Activated effector memory CD4-positive, alpha-beta T cell treated with anti-CD3 and anti-CD28 coated beads, Interleukin-2, amount 50 U/mL, for 16 hours (primary cell): ENCODE results near the gene SIAH2.
"Not testable (repeated sequence)": the region's sequence is repeated elsewhere in the genome, so short reads cannot be mapped to it uniquely, and the experiment has no call there.

Experiments
- DNase-seq: peaks from one replicate; pipeline ENCODE4 v3.0.0-alpha.2; 2020

Gene SIAH2, protein sequence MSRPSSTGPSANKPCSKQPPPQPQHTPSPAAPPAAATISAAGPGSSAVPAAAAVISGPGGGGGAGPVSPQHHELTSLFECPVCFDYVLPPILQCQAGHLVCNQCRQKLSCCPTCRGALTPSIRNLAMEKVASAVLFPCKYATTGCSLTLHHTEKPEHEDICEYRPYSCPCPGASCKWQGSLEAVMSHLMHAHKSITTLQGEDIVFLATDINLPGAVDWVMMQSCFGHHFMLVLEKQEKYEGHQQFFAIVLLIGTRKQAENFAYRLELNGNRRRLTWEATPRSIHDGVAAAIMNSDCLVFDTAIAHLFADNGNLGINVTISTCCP

GRCh38 chr3:150763122-150763840, at the start of gene SIAH2:
SIAH2 (minus strand) TSS chr3:150763169; CDS start chr3:150762849, 320 bp downstream.
- peak; percentile 97 for DNase-seq

- DNase-seq = no peak
These were observed 49.0 kb upstream of the SIAH2 start for GRCh38 chr3:150811984-150812383.

DNA sequence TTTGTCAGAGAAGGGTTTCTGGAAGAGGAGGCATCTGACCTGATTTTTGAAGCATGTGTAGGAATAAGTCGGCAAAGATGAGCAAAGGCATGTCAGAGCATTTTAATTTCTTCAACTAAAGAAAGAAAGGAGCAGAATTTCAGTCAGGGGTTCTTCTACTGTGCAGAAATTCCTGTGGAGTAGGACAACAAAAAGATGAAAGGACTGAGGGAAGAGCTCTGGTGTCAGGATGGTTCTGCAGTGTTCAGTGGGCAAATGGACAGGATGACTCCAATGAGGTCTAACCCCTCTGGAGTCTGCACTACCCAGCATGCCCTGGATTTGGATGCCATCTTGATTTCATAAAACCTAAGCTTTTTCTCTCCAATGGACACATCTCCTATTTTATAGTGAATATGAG, 47.7 kb upstream of the SIAH2 start:
- DNase-seq = no peak

GRCh38 chr3:150806185-150806835, 43.3 kb upstream of the SIAH2 start:
- DNase-seq = no peak

DNA sequence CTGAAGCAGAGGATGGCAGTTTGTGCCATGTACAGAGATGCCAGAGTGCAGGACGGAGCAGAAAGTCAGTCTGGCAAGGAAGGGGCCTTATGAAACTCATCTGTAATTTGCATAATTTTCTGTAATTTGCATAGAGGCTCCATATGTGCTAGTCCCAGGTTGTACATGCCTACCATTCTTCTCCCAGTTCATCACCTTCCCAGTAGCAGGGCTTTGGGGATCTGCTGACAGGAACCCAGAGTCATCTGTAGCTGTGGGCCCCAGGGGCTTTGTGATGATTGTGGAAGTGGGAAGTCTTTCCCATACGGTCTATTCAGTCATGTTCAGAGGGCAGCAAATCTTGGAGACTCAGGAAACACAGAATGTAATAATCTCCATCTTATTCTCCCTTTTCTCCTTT, 42.4 kb upstream of the SIAH2 start:
- no peak for DNase-seq

- DNase-seq = no peak
These were observed 40.5 kb upstream of the SIAH2 start for GRCh38 chr3:150803440-150803985.

- no peak for DNase-seq
These were observed 37.8 kb upstream of the SIAH2 start for GRCh38 chr3:150800722-150801121.

DNA sequence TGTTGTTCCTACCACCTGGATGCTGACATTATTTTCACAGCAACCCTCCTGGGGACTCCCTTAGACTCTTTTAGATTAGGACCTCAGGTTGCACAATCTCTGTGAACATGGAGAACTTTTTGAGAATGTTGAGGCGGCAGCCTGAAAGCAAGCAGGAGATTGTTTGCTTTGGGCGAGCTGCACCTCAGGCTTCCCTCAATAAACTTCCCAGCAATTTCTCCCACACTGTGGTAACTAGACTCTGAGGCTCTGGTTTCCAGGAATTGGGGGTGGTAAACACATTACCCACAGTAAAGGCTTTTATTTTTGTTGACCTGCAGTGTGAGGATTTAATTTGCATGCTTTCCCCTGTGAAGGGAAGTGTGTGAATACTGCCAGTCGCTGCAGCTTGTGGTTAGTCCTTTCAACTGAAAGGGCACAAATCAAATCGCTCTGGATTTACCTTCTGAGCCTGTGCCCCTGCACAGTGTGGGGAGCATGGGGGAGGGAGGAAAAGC, 35.2 kb upstream of the SIAH2 start:
- DNase-seq = no peak

DNA sequence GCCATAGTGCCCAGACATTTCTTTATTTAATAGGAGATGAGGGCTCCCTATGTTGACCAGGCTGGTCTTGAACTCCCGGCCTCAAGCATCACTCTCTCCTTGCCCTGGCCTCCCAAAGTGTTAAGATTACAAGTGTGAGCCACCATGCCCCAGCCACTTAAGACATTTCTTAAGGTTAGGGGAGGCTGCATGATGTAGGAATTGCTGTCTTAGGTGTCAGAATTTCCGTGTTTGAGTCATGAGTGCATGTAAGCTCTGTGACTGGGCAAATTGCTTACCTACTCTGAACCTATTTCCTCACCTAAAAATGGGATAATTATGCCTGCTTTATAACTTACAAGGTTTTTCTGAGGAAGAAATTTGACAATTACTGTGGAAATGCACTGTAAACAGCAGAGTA, 34.2 kb upstream of the SIAH2 start:
- no peak for DNase-seq

DNA sequence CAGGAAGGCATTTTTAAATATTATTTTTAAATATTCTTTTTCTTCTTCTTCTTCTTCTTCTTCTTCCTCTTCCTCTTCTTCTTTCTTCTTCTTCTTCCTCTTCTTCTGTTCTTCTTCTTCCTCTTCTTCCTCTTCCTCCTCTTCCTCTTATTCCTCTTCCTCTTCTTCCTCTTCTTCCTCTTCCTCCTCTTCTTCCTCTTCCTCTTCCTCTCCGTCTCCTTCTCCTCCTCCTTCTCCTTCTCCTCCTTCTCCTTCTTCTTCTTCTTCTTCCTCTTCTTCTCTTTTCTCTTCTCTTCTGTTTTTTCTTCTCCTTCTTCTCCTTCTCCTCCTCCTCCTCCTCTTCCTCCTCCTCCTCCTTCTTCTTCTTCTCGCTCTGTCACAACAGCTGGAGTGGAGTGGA, 33.6 kb upstream of the SIAH2 start:
- DNase-seq = not testable (repeated sequence)

- DNase-seq = no peak
These were observed 30.7 kb upstream of the SIAH2 start for GRCh38 chr3:150793641-150794040.

GRCh38 chr3:150790629-150791028, 27.7 kb upstream of the SIAH2 start:
- DNase-seq = no peak

DNA sequence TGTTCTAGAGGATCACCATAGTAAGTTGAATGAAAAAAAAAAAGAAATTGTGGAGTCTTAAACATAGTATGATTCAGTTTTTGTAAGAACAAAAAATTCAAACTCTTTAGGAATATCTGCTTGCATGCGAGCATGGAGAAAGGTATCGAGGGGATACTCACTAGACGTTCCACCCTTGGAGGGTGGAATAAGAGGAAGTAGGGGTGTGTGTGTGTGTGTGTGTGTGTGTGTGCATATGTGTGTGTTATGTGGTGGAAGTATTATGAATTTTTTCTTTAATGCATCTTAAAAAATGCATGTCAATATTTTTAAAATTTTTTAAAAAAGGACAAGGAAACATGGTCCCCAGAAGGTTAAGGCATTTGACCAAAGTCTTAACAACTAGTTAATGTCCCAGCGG, 26.5 kb upstream of the SIAH2 start:
- no peak for DNase-seq

- peak; percentile 93 for DNase-seq
These were observed 24.9 kb upstream of the SIAH2 start for GRCh38 chr3:150787741-150788370.

GRCh38 chr3:150786791-150787190, 23.8 kb upstream of the SIAH2 start:
- no peak for DNase-seq

DNA sequence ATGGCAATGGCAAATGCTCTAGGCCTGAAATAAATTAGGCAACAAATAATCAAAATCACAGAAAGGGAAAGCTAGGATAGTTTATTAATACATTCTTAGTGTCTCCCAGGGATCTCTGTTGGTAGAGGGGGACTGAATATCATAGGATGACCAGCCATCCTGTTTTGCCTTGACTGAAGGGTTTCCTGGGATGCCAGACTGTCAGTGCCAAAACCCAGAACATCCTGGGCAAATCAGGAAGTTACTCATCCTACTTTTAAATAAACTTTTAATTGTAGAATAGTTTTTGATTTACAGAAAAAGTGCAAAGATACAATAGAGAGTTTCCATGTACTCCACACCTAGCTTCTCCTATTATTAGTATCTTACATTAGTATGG, 21.8 kb upstream of the SIAH2 start:
- DNase-seq = no peak

- DNase-seq = no peak
These were observed 21.2 kb upstream of the SIAH2 start for GRCh38 chr3:150783920-150784746.

- DNase-seq = no peak
These were observed 20.3 kb upstream of the SIAH2 start for GRCh38 chr3:150783316-150783715.

DNA sequence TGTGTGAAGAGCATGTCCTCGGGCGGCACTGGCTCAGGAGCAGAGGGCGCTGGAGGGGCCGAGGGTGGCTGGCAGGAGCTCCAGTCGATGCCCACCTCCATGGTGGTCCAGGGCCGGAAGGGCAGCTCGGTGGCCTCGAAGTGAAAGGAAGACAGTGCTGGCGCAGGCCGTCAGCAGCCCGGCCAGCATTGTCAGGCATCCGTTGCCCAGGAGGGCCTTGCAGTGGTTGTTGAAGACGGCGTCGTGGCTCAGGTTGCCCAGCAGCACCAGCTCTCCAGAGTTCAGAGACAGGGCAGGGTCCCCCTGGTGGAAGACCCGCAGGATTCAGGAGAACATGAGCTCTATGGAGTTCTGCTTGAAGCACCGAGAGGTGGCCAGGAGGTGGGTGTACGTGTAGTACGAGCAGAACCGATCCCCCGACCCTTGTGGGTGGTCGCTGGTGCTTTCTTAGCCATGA, 16.5 kb upstream of the SIAH2 start:
- no peak for DNase-seq

- DNase-seq = no peak
These were observed 15.9 kb upstream of the SIAH2 start for GRCh38 chr3:150778793-150779401.

DNA sequence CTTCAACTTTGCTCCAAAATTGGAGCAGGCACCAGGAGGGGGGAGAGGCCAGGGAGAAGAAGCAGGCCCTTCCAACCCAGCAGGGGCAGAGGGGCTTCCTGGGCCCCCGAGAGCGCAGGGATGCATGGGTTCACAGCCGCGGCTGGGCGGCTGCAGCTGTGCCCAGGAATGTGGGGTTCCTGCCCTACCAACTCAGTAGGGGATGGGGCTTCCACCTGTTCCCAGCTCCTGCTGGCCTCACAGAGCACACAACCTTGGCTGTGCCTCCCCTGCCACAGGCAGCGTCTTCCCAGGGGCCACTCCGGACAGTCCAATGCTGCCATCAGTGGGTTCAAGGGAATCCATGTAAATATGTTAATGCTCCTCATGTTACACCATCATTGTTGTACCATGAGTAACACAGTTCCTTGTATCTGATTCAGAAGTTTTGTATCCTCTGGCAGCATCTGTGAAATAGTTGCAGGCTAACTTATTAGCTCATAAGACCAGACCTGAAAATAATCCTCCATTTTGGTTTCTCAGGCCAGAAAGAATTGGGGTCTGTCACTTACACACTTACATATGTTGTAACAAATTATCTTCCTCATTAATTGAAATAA, 12.1 kb upstream of the SIAH2 start:
- no peak for DNase-seq
